ENCODE data around the gene SH3GL2. TPM values are rescaled to one million over a fixed set of nuclear protein-coding genes. Genes with fewer than 3 reads are reported as not detected.

SH3GL2 gene
- polyA plus RNA-seq, 1 donor (not counting 4 experiments of a cell fraction or from before 2014, with no cell fraction given), result not detected

- Histone ChIP-seq H2AFZ (ENCODE audit: control insufficient read depth, low read length) (no peak overlapping the region), H3K9me1 (ENCODE audit: control insufficient read depth, extremely low read depth, insufficient read depth, low read length) (no peaks in the 10 kb centered on the region), H3K4me2 (ENCODE audit: control insufficient read depth, extremely low read depth, insufficient read depth, low read depth, low read length) (no peak overlapping the region), H3K9ac (ENCODE audit: control insufficient read depth, extremely low read depth, insufficient read depth, low read length) (no peak overlapping the region), H3K79me2 (ENCODE audit: control insufficient read depth, insufficient read depth, low read length) (no peaks in the 10 kb centered on the region), H3K9me3 (ENCODE audit: control insufficient read depth, low read depth, low read length) (no peaks in the 10 kb centered on the region), H4K20me1 (ENCODE audit: control insufficient read depth, extremely low read depth, insufficient read depth, low read length) (no peaks in the 10 kb centered on the region), H3K36me3 (ENCODE audit: control insufficient read depth in 2 of 2, extremely low read depth in 1 of 2, insufficient read depth in 2 of 2, low read length in 2 of 2) (no peaks in the 10 kb centered on the region), H3K27ac (ENCODE audit: control insufficient read depth, insufficient read depth, low read length) (no peak overlapping the region), H3K4me1 (ENCODE audit: control insufficient read depth, extremely low read depth, insufficient read depth, low read length) (no peaks in the 10 kb centered on the region), H3K4me3 (ENCODE audit: control insufficient read depth in 2 of 3, extremely low read depth in 1 of 3, insufficient read depth in 2 of 3, low read depth in 1 of 3, low read length in 3 of 3) (no peak overlapping the region), H3K27me3 (ENCODE audit: control insufficient read depth, extremely low read depth, insufficient read depth, low read length) (no peaks in the 10 kb centered on the region)
- DNase-seq (ENCODE audit: low read depth, low spot score) (no peak), FAIRE-seq (no peak)
- TF ChIP-seq EZH2 (IDR thresholded peaks at IDR 0.05; ENCODE audit: low read length), result no peak
- TF ChIP-seq CTCF (optimal IDR thresholded peaks at IDR 0.05 in 1 of 3, IDR thresholded peaks at IDR 0.05 in 1 of 3, conservative IDR thresholded peaks at IDR 0.05 in 1 of 3; ENCODE audit: extremely low read depth in 1 of 3, insufficient read depth in 2 of 3, low read length in 3 of 3), result no peak
- dilution Hi-C loops (cut with MboI; ENCODE audit: extremely low pct_ligation_motif_present, low sequenced_read_pairs), result no loop called here
Observed at GRCh38 chr9:17555362-17556054, 23.4 kb upstream of the SH3GL2 start.

- H3K4me1 ChIP-seq (ENCODE audit: control insufficient read depth, extremely low read depth, insufficient read depth, low read length), result no peaks in the 10 kb centered on the region
- H3K36me3 ChIP-seq (ENCODE audit: control insufficient read depth in 2 of 2, extremely low read depth in 1 of 2, insufficient read depth in 2 of 2, low read length in 2 of 2), result no peaks in the 10 kb centered on the region
- no peaks in the 10 kb centered on the region for H3K79me2 ChIP-seq (ENCODE audit: control insufficient read depth, insufficient read depth, low read length)
- FAIRE-seq (no peak), DNase-seq (ENCODE audit: low read depth, low spot score) (no peak)
- no peak overlapping the region for H3K27ac ChIP-seq (ENCODE audit: control insufficient read depth, insufficient read depth, low read length)
- H4K20me1 ChIP-seq (ENCODE audit: control insufficient read depth, extremely low read depth, insufficient read depth, low read length), result no peaks in the 10 kb centered on the region
- no peaks in the 10 kb centered on the region for H3K9me3 ChIP-seq (ENCODE audit: control insufficient read depth, low read depth, low read length)
- H3K27me3 ChIP-seq (ENCODE audit: control insufficient read depth, extremely low read depth, insufficient read depth, low read length), result no peaks in the 10 kb centered on the region
- TF ChIP-seq CTCF (optimal IDR thresholded peaks at IDR 0.05 in 1 of 3, IDR thresholded peaks at IDR 0.05 in 1 of 3, conservative IDR thresholded peaks at IDR 0.05 in 1 of 3; ENCODE audit: extremely low read depth in 1 of 3, insufficient read depth in 2 of 3, low read length in 3 of 3), result no peak
- TF ChIP-seq EZH2 (IDR thresholded peaks at IDR 0.05; ENCODE audit: low read length), result no peak
- no peak overlapping the region for H2AFZ ChIP-seq (ENCODE audit: control insufficient read depth, low read length)
- no peaks in the 10 kb centered on the region for H3K9me1 ChIP-seq (ENCODE audit: control insufficient read depth, extremely low read depth, insufficient read depth, low read length)
- H3K4me3 ChIP-seq (ENCODE audit: control insufficient read depth in 2 of 3, extremely low read depth in 1 of 3, insufficient read depth in 2 of 3, low read depth in 1 of 3, low read length in 3 of 3), result no peak overlapping the region
- dilution Hi-C loops (cut with MboI; ENCODE audit: extremely low pct_ligation_motif_present, low sequenced_read_pairs), result no loop called here
- no peak overlapping the region for H3K9ac ChIP-seq (ENCODE audit: control insufficient read depth, extremely low read depth, insufficient read depth, low read length)
- H3K4me2 ChIP-seq (ENCODE audit: control insufficient read depth, extremely low read depth, insufficient read depth, low read depth, low read length), result no peak overlapping the region
Observed at GRCh38 chr9:17556255-17556654, 22.6 kb upstream of the SH3GL2 start.
